Adrenal gland (tissue), 12 donors: Measurements from ENCODE around the gene SNCG. TPM values are rescaled to one million over a fixed set of nuclear protein-coding genes. Genes with fewer than 3 reads are reported as not detected.
"Not testable (repeated sequence)": the region's sequence is repeated elsewhere in the genome, so short reads cannot be mapped to it uniquely, and the experiment has no call there.

Experiments used
- DNase-seq, 7 donors: peaks; one replicate each; pipeline ENCODE4 v3.0.0-alpha.2; 2019 to 2020
- H3K27ac ChIP-seq, 5 donors: fragments of 200-600 bp; sonication (generic) in 4 of 5; 1 replicate in 3 of 5; 2 replicates in 2 of 5; pipeline versions ENCODE4 v1.5.1 to v1.8.0; 2016 to 2020; ENCODE audit warnings: mild to moderate bottlenecking in 1 of 5
- H3K27me3 ChIP-seq: fragments of 200-600 bp; 2 replicates; pipeline ENCODE4 v1.8.0; 2021
- H3K36me3 ChIP-seq, 2 donors: fragments of 200-600 bp; replicated peaks in 1 of 2; 1 replicate in 1 of 2; 2 replicates in 1 of 2; pipeline versions ENCODE4 v1.5.1 to v1.8.0; 2018 to 2022
- H3K4me1 ChIP-seq, 2 donors: fragments of 200-600 bp; replicated peaks in 1 of 2; 1 replicate in 1 of 2; 2 replicates in 1 of 2; pipeline versions ENCODE4 v1.5.1 to v1.8.0; 2018 to 2021
- H3K4me3 ChIP-seq, 4 donors: fragments of 200-600 bp; sonication (generic) in 3 of 4; one replicate each; pipeline ENCODE4 v1.5.1; 2016 to 2018
- H3K9me3 ChIP-seq, 3 donors: fragments of 200-600 bp; sonication (generic) in 1 of 3; replicated peaks in 1 of 3; 1 replicate in 2 of 3; 2 replicates in 1 of 3; pipeline versions ENCODE4 v1.5.1 to v1.8.0; 2016 to 2021
- CTCF ChIP-seq, 6 experiments: fragments of 450-650 bp in 4 of 6; fragments of 200-600 bp in 2 of 6; sonication (generic) in 1 of 6; IDR thresholded peaks; 1 replicate in 5 of 6; 2 replicates in 1 of 6; pipeline versions ENCODE4 v1.5.1 to v1.8.0; 2016 to 2021; ENCODE audit warnings: antibody characterized with exemption in 6 of 6, mild to moderate bottlenecking in 2 of 6, moderate library complexity in 1 of 6
- POLR2A ChIP-seq, 2 donors: fragments of 450-650 bp; IDR thresholded peaks; one replicate each; pipeline ENCODE4 v1.6.1; 2017; ENCODE audit warnings: antibody characterized with exemption in 2 of 2, mild to moderate bottlenecking in 2 of 2, moderate library complexity in 1 of 2
- WGBS, 4 donors: extraction: QIAGEN DNeasy Blood & Tissue Kit in 2 of 4; methylation state at CpG; one replicate each; pipeline versions ENCODE4 v1.1.5 to v1.1.7; 2013 to 2017; 5-methylcytosine and 5-hydroxymethylcytosine counted together
- intact Hi-C, 2 donors: fragments of 100-400 bp; cut with DNase I; formaldehyde crosslinking; loops; one replicate each; pipeline versions ENCODE4 v1.14.1 to v1.15.0; 2022 to 2023
- polyA plus RNA-seq, 3 donors: library from polyadenylated mRNA; stranded (reverse); fragments of 200-250 nt in 2 of 3; fragments of 350-450 nt in 1 of 3; fragmentation: Illumina TruSeq in 1 of 3; extraction: RNeasy Lipid Tissue Mini Kit (QIAGEN cat#74804) in 1 of 3; gene quantifications; one replicate each; pipeline ENCODE4 v1.2.3, GENCODE V29; 2013 to 2014
- total RNA-seq, 9 donors: library from RNA; depleted of rRNA in 4 of 9; stranded (reverse); fragments of >200 nt in 4 of 9; fragments of 120-200 nt in 1 of 9; fragmentation: NEBNext Ultra II Directional in 1 of 9; extraction: Animal tissue kit (Norgen Biotek cat#: 25700) in 1 of 9; gene quantifications; one replicate each; pipeline versions ENCODE4 v1.1.0 to v1.2.4, GENCODE V29; 2013 to 2023
- donor health status: healthy with polysubstance abuse.
- donor health status: Bipolar disorder and iron deficiency.
- donor health status: DM: yes; HTN: yes; CAD: no.
- donor health status: DM: no; HTN: no; CAD: no.
- donor health status: DM: no; HTN: no; CAD: no.
- donor health status: DM: yes; HTN: yes; CAD: no.

Gene SNCG
- total and polyA plus RNA-seq, 12 donors = 176 to 1,580 (median 448) TPM

GRCh38 chr10:86944907-86945306, 13.5 kb upstream of the SNCG start:
- TF ChIP-seq CTCF (IDR thresholded peaks at IDR 0.05) (no peak), POLR2A (IDR thresholded peaks at IDR 0.05) (no peak)
- Histone ChIP-seq H3K9me3 (no peaks in the 10 kb centered on the region), H3K27me3 (no peaks in the 10 kb centered on the region), H3K27ac (peak overlapping the region in 1 of 5 donors; percentile 58), H3K4me3 (no peak overlapping the region), H3K36me3 (no peaks in the 10 kb centered on the region), H3K4me1 (peaks cover 4 to 13% of the 10 kb centered on the region in 2 donors)
- intact Hi-C loops = no loop called here
- DNase-seq = peak in 2 of 7 donors; percentile 15 to 46
- 84 to 100% (median 91%) methylated on average over 2 to 3 of the region's 3 CpGs for WGBS, 4 donors

GRCh38 chr10:86945361-86946212, 12.8 kb upstream of the SNCG start:
- no peak for TF ChIP-seq POLR2A (IDR thresholded peaks at IDR 0.05)
- TF ChIP-seq CTCF (IDR thresholded peaks at IDR 0.05) = peak in 1 of 6 experiments; percentile 25
- Histone ChIP-seq H3K27me3 (no peaks in the 10 kb centered on the region), H3K4me3 (no peak overlapping the region), H3K36me3 (no peaks in the 10 kb centered on the region), H3K27ac (peak overlapping the region in 1 of 5 donors; percentile 58), H3K4me1 (peaks cover 4 to 13% of the 10 kb centered on the region in 2 donors), H3K9me3 (no peaks in the 10 kb centered on the region)
- intact Hi-C loops = no loop called here
- 77 to 89% (median 80%) methylated on average over 14 to 18 of the region's 18 CpGs for WGBS, 4 donors
- peak in 4 of 7 donors; percentile 15 to 54 (median 28) for DNase-seq

- Histone ChIP-seq H3K9me3 (no peaks in the 10 kb centered on the region), H3K4me1 (peaks cover 4 to 13% of the 10 kb centered on the region in 2 donors), H3K27ac (no peak overlapping the region), H3K36me3 (no peaks in the 10 kb centered on the region), H3K4me3 (no peak overlapping the region), H3K27me3 (no peaks in the 10 kb centered on the region)
- WGBS, 4 donors = 83 to 86% (median 84%) methylated on average over 6 to 13 of the region's 13 CpGs
- TF ChIP-seq CTCF (IDR thresholded peaks at IDR 0.05) (no peak), POLR2A (IDR thresholded peaks at IDR 0.05) (no peak)
- intact Hi-C loops = no loop called here
- DNase-seq = peak in 4 of 7 donors; percentile 25 to 73 (median 57)
Observed at GRCh38 chr10:86946213-86947155, 11.9 kb upstream of the SNCG start.

- peak in 2 of 7 donors; percentile 1 to 38 for DNase-seq
- H3K27me3 ChIP-seq, H3K9me3 ChIP-seq, H3K4me3 ChIP-seq, H3K27ac ChIP-seq, H3K36me3 ChIP-seq, intact Hi-C loops: not testable (repeated sequence)
- 90 to 97% (median 95%) methylated on average over 4 of the region's 4 CpGs for WGBS, 4 donors
- H3K4me1 ChIP-seq = peaks cover 4 to 13% of the 10 kb centered on the region in 2 donors
Observed at GRCh38 chr10:86947806-86948205, 10.6 kb upstream of the SNCG start.
